K562 (cell line): Measurements from ENCODE around the gene HOXD4. TPM values are rescaled to one million over a fixed set of nuclear protein-coding genes. Genes with fewer than 3 reads are reported as not detected.
A peak's percentile ranks its signal among the peaks of the same experiment; 100 is the strongest.

Experiments
- ATAC-seq: fragments of 200-7000 bp; cut with Tn5 transposase; 3 replicates; pipeline ENCODE4 v1.9.1; 2020; ENCODE audit warnings: moderate library complexity
- BruUV-seq: library from RNA; stranded (reverse); fragments of 400-500 nt; replicated peaks from 2 replicates; lab custom pipeline; 2021; lab: Mats Ljungman, UMichigan
- CTCF ChIA-PET: fragments of 300-600 bp; formaldehyde crosslinking; extraction: SDS; loops from one replicate; lab custom pipeline; 2021; ENCODE audit warnings: low intra/inter-chr PET ratio; lab: Yijun Ruan, JAX
- POLR2A ChIA-PET: fragments of 300-600, 350-650 bp; sonication (Branson Sonifier 250); formaldehyde crosslinking; extraction: SDS; loops from one replicate; lab custom pipeline; 2021; ENCODE audit warnings: antibody characterized with exemption, inconsistent platforms; lab: Yijun Ruan, JAX
- DNase-seq, 4 experiments: peaks; one replicate each; pipeline versions ENCODE4 v3.0.0 to v3.0.0-alpha.2; 2011 to 2018; ENCODE audit warnings: low spot score in 3 of 4, mixed read lengths in 3 of 4; ENCODE audit errors: extremely low read depth in 1 of 4
- FAIRE-seq: peaks from 2 replicates; lab custom pipeline; 2011; peaks lifted over from hg19 to GRCh38; lab: Jason Lieb, UNC
- H2AFZ ChIP-seq: 2 replicates; pipeline ENCODE4 v1.6.0; 2011; ENCODE audit warnings: low read depth, low read length, control low read depth, inconsistent platforms
- H3K27ac ChIP-seq: fragments of 200-600 bp; 3 replicates; pipeline ENCODE4 v1.8.0; 2011; ENCODE audit warnings: low read depth, mild to moderate bottlenecking, control low read depth, inconsistent platforms, low read length, moderate library complexity, mixed read lengths; ENCODE audit errors: extremely low read depth
- H3K27me3 ChIP-seq, 2 experiments: fragments of 300-600 bp in 1 of 2; 2 replicates in 1 of 2; 3 replicates in 1 of 2; pipeline versions ENCODE4 v1.6.0 to v1.8.0; 2011; ENCODE audit warnings: inconsistent platforms in 2 of 2, low read length in 2 of 2, mild to moderate bottlenecking in 1 of 2, mixed read lengths in 1 of 2, moderate library complexity in 1 of 2; ENCODE audit not compliant: control insufficient read depth in 2 of 2, insufficient read depth in 2 of 2
- H3K36me3 ChIP-seq: fragments of 300-600 bp; 3 replicates; pipeline ENCODE4 v1.8.0; 2011; ENCODE audit warnings: mild to moderate bottlenecking, low read length, inconsistent platforms; ENCODE audit not compliant: control insufficient read depth, insufficient read depth
- H3K4me1 ChIP-seq, 2 experiments: fragments of 200-600 bp in 1 of 2; replicated peaks in 1 of 2; 2 replicates in 1 of 2; 3 replicates in 1 of 2; pipeline versions ENCODE4 v1.5.1 to v1.8.0; 2011; ENCODE audit warnings: inconsistent platforms in 2 of 2, low read length in 2 of 2, mild to moderate bottlenecking in 1 of 2, mixed read lengths in 1 of 2, moderate library complexity in 1 of 2; ENCODE audit not compliant: control insufficient read depth in 2 of 2, insufficient read depth in 2 of 2
- H3K4me2 ChIP-seq: 2 replicates; pipeline ENCODE4 v1.6.1; 2011; ENCODE audit warnings: low read length, control low read depth, inconsistent platforms, mixed read lengths; ENCODE audit not compliant: insufficient read depth
- H3K4me3 ChIP-seq: fragments of 200-600 bp; sonication (generic), shearing (Covaris generic); 2 replicates; pipeline ENCODE4 v1.5.1; 2016; ENCODE audit warnings: control low read depth, inconsistent platforms
- H3K79me2 ChIP-seq: fragments of 200-600 bp; 3 replicates; pipeline ENCODE4 v1.8.0; 2011; ENCODE audit warnings: low read length, inconsistent platforms; ENCODE audit not compliant: control insufficient read depth, insufficient read depth
- H3K9ac ChIP-seq, 2 experiments: 2 replicates each; pipeline versions ENCODE4 v1.6.0 to v1.6.1; 2011; ENCODE audit warnings: low read depth in 2 of 2, low read length in 2 of 2, control low read depth in 1 of 2, inconsistent platforms in 1 of 2, mild to moderate bottlenecking in 1 of 2, mixed read lengths in 1 of 2; ENCODE audit not compliant: insufficient read depth in 1 of 2
- H3K9me1 ChIP-seq: one replicate; pipeline ENCODE4 v1.6.0; 2011; ENCODE audit warnings: inconsistent platforms, mild to moderate bottlenecking, low read length, moderate library complexity; ENCODE audit not compliant: control insufficient read depth, insufficient read depth
- H3K9me3 ChIP-seq: replicated peaks from 2 replicates; pipeline ENCODE4 v1.5.1; 2011; ENCODE audit warnings: low read depth, low read length, inconsistent platforms; ENCODE audit not compliant: control insufficient read depth, insufficient read depth
- H4K20me1 ChIP-seq: replicated peaks from 2 replicates; pipeline ENCODE4 v1.6.1; 2011; ENCODE audit warnings: low read length, inconsistent platforms, mixed read lengths; ENCODE audit not compliant: control insufficient read depth, insufficient read depth
- CBX2 ChIP-seq: fragments of 200-600 bp; sonication (generic); IDR thresholded peaks from one replicate; pipeline ENCODE4 v1.6.1; 2012; ENCODE audit warnings: mild to moderate bottlenecking, low read length, inconsistent platforms; ENCODE audit not compliant: insufficient read depth, poor library complexity, severe bottlenecking
- CBX8 ChIP-seq: fragments of 200-600 bp; sonication (generic); IDR thresholded peaks from 2 replicates; pipeline ENCODE4 v1.6.1; 2012; ENCODE audit warnings: borderline replicate concordance, mixed run types, low read depth, mild to moderate bottlenecking, moderate library complexity, mixed read lengths, low read length, control low read depth, inconsistent platforms; ENCODE audit not compliant: poor library complexity, severe bottlenecking; ENCODE audit errors: extremely low read depth
- TEAD2 ChIP-seq: fragments of 450-650 bp; IDR thresholded peaks from 2 replicates; pipeline ENCODE4 v1.6.1; 2016; ENCODE audit warnings: missing genetic modification characterization, control low read depth, missing compliant biosample characterization
- WGBS: fragments of 100-300 bp; shearing (Covaris generic); methylation state at CpG from one replicate; pipeline ENCODE4 v1.1.6; 2016; ENCODE audit warnings: low coverage, mixed read lengths; ENCODE audit not compliant: insufficient coverage; ENCODE audit errors: missing lambda C conversion rate; 5-methylcytosine and 5-hydroxymethylcytosine counted together
- in situ Hi-C: fragments of 300-500 bp; cut with MboI; formaldehyde crosslinking; loops from 4 replicates; pipeline ENCODE4 v1.15.0; 2018; ENCODE audit warnings: inconsistent platforms, mixed read lengths
- intact Hi-C: fragments of 100-400 bp; cut with micrococcal nuclease; formaldehyde crosslinking; loops from 2 replicates; pipeline ENCODE4 v1.14.2; 2022
- polyA plus RNA-seq, 8 experiments: library from polyadenylated mRNA; depleted of rRNA in 4 of 8; stranded (reverse) in 5 of 8; unstranded in 3 of 8; fragments of >200 nt; fragmentation: Nextera tagmentation in 2 of 8; fragmentation: Illumina TruSeq in 1 of 8; extraction: Ambion mirVana in 2 of 8; extraction: Trizol in 1 of 8; gene quantifications; 2 replicates each; pipeline versions ENCODE4 v1.2.1 to v1.2.3, GENCODE V29; 2011 to 2014; ENCODE audit warnings: inconsistent platforms in 1 of 8, missing spikeins in 1 of 8
- total RNA-seq, 7 experiments: library from RNA; depleted of rRNA in 6 of 7; stranded (reverse); fragments of >200 nt in 6 of 7; fragmentation: Illumina TruSeq in 2 of 7; extraction: Trizol in 2 of 7; gene quantifications; 2 replicates each; pipeline versions ENCODE4 v1.2.1 to v1.2.3, GENCODE V29; 2011 to 2021; ENCODE audit warnings: low replicate concordance in 1 of 7

The HOXD4 gene
- total and polyA plus RNA-seq, 9 of the 15 experiments (the other 6 are each of a cell fraction or from before 2014, with no cell fraction given) = not detected

DNA sequence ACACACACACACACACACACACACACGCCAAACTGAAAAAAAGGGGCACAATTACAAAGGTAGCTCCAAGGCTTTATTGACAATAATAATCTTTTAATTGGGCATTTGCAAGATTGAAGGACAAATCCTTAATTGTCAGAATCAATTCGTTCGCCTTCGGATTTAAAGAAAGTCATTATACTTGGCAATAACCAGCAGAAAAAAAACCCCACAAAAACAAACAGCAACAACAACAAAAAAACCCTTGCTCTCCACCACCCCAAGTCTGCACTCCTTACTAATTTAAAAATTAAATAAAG lies 23.6 kb upstream of the HOXD4 start:
- Histone ChIP-seq H3K9me1 (no peaks in the 10 kb centered on the region), H2AFZ (no peak overlapping the region), H3K4me3 (no peak overlapping the region), H3K36me3 (no peaks in the 10 kb centered on the region), H3K79me2 (no peaks in the 10 kb centered on the region), H4K20me1 (0 out of 2 replicates have a peak, but pooled peaks cover 8% of the 10 kb centered on the region), H3K9me3 (no peaks in the 10 kb centered on the region), H3K9ac (no peak overlapping the region), H3K4me1 (peaks cover 0 to 29% of the 10 kb centered on the region in 2 experiments; a peak in 2 of 5 replicates), H3K27me3 (peaks cover 59 to 69% of the 10 kb centered on the region in 2 experiments), H3K4me2 (no peak overlapping the region), H3K27ac (no peak overlapping the region)
- intact Hi-C loops (loop anchor here (1.0 to 5.0 kb wide), 5 partner anchors 328 to 1019 kb away; no protein-coding TSS in a partner anchor), in situ Hi-C loops (loop anchor here (5.0 to 25.0 kb wide), 4 partner anchors 510 to 1635 kb away; no protein-coding TSS in a partner anchor)
- DNase-seq = no peak
- TF ChIP-seq TEAD2 (tag) (no peak), CBX2 (peak; percentile 41), CBX8 (peak; percentile 45)
- FAIRE-seq = no peak
- ChIA-PET POLR2A (no interaction called here), CTCF (interaction anchor here (1.0 to 2.5 kb wide), 7 partner anchors 8 to 1034 kb away, joined by 3 to 31 read pairs (median 12); no protein-coding TSS in a partner anchor)
- BruUV-seq = no TSS peak
- WGBS = 36% methylated on average over 3 of the region's 4 CpGs
- no peak for ATAC-seq
